ENCODE measurements around the gene PBX3. TPM values are rescaled to one million over a fixed set of nuclear protein-coding genes. Genes with fewer than 3 reads are reported as not detected.

Gene PBX3
- total RNA-seq, 2 donors from 2014 or later = 16.9 to 17.6 TPM

GRCh38 chr9:125919565-125919964, 172.4 kb downstream of the PBX3 start:
- DNase-seq (ENCODE audit: low spot score in 2 of 2) (no peak), ATAC-seq (no peak)
- Mint-ChIP-seq H3K9me3 (no peaks in the 10 kb centered on the region), H3K36me3 (no peaks in the 10 kb centered on the region), H3K27ac (no peak overlapping the region)

- Mint-ChIP-seq H3K36me3 (no peaks in the 10 kb centered on the region), H3K27ac (no peak overlapping the region), H3K9me3 (no peaks in the 10 kb centered on the region)
- ATAC-seq (no peak), DNase-seq (ENCODE audit: low spot score in 2 of 2) (no peak)
Measured at GRCh38 chr9:125920402-125920801, 173.2 kb downstream of the PBX3 start.

- Mint-ChIP-seq H3K9me3 (no peaks in the 10 kb centered on the region), H3K36me3 (no peaks in the 10 kb centered on the region), H3K27ac (no peak overlapping the region)
- no peak for ATAC-seq
- DNase-seq (ENCODE audit: low spot score in 2 of 2) = no peak
Measured at GRCh38 chr9:125922854-125923253, 175.7 kb downstream of the PBX3 start.

GRCh38 chr9:125924351-125924750, 177.2 kb downstream of the PBX3 start:
- no peaks in the 10 kb centered on the region for H3K9me3 Mint-ChIP-seq
- ATAC-seq = no peak
- no peaks in the 10 kb centered on the region for H3K36me3 Mint-ChIP-seq
- no peak for DNase-seq (ENCODE audit: low spot score in 2 of 2)
- no peak overlapping the region for H3K27ac Mint-ChIP-seq

- H3K36me3 Mint-ChIP-seq = no peaks in the 10 kb centered on the region
- H3K9me3 Mint-ChIP-seq = no peaks in the 10 kb centered on the region
- ATAC-seq (no peak), DNase-seq (ENCODE audit: low spot score in 2 of 2) (no peak)
- H3K27ac Mint-ChIP-seq = no peak overlapping the region
Measured at GRCh38 chr9:125926936-125927335, 179.8 kb downstream of the PBX3 start.

- H3K9me3 Mint-ChIP-seq = no peaks in the 10 kb centered on the region
Measured at GRCh38 chr9:125929846-125930245, 182.7 kb downstream of the PBX3 start.

GRCh38 chr9:125931211-125931610, 184.0 kb downstream of the PBX3 start:
- ATAC-seq (no peak), DNase-seq (ENCODE audit: low spot score in 2 of 2) (no peak)
- Mint-ChIP-seq H3K27ac (no peak overlapping the region), H3K9me3 (no peaks in the 10 kb centered on the region), H3K36me3 (no peaks in the 10 kb centered on the region)

More at GRCh38 chr9:125929846-125930245, 182.7 kb downstream of the PBX3 start:
- H3K36me3 Mint-ChIP-seq = no peaks in the 10 kb centered on the region
- no peak overlapping the region for H3K27ac Mint-ChIP-seq
- DNase-seq (ENCODE audit: low spot score in 2 of 2) (no peak), ATAC-seq (no peak)

- ATAC-seq = no peak
- no peak for DNase-seq (ENCODE audit: low spot score in 2 of 2)
- H3K36me3 Mint-ChIP-seq = no peaks in the 10 kb centered on the region
- no peaks in the 10 kb centered on the region for H3K9me3 Mint-ChIP-seq
- H3K27ac Mint-ChIP-seq = no peak overlapping the region
Measured at GRCh38 chr9:125932012-125932411, 184.8 kb downstream of the PBX3 start.

GRCh38 chr9:125932746-125933455, 185.7 kb downstream of the PBX3 start:
- no peak overlapping the region for H3K27ac Mint-ChIP-seq
- no peaks in the 10 kb centered on the region for H3K9me3 Mint-ChIP-seq
- H3K36me3 Mint-ChIP-seq = no peaks in the 10 kb centered on the region
- DNase-seq (ENCODE audit: low spot score in 2 of 2) (no peak), ATAC-seq (no peak)

- ATAC-seq (no peak), DNase-seq (ENCODE audit: low spot score in 2 of 2) (no peak)
- H3K9me3 Mint-ChIP-seq = peaks cover 0 to 11% of the 10 kb centered on the region in 2 donors
- H3K27ac Mint-ChIP-seq = no peak overlapping the region
- H3K36me3 Mint-ChIP-seq = peaks cover 15 to 22% of the 10 kb centered on the region in 2 donors
Measured at GRCh38 chr9:125942125-125942524, 195.0 kb downstream of the PBX3 start.

- H3K9me3 Mint-ChIP-seq = peaks cover 0 to 11% of the 10 kb centered on the region in 2 donors
- ATAC-seq (no peak), DNase-seq (ENCODE audit: low spot score in 2 of 2) (no peak)
- H3K36me3 Mint-ChIP-seq = peaks cover 15 to 22% of the 10 kb centered on the region in 2 donors
- no peak overlapping the region for H3K27ac Mint-ChIP-seq
Measured at GRCh38 chr9:125943831-125944230, 196.7 kb downstream of the PBX3 start.

GRCh38 chr9:125946397-125946796, 199.2 kb downstream of the PBX3 start:
- Mint-ChIP-seq H3K9me3 (peaks cover 0 to 11% of the 10 kb centered on the region in 2 donors), H3K36me3 (peaks cover 15 to 18% of the 10 kb centered on the region in 2 donors), H3K27ac (no peak overlapping the region)
- no peak for ATAC-seq
- DNase-seq (ENCODE audit: low spot score in 2 of 2) = no peak

GRCh38 chr9:125948887-125949596, 201.9 kb downstream of the PBX3 start:
- H3K27ac Mint-ChIP-seq = no peak overlapping the region
- ATAC-seq = no peak
- H3K36me3 Mint-ChIP-seq = peaks cover 15 to 18% of the 10 kb centered on the region in 2 donors
- no peak for DNase-seq (ENCODE audit: low spot score in 2 of 2)
- peaks cover 0 to 11% of the 10 kb centered on the region in 2 donors for H3K9me3 Mint-ChIP-seq

GRCh38 chr9:125949703-125950460, 202.7 kb downstream of the PBX3 start:
- no peak for ATAC-seq
- H3K27ac Mint-ChIP-seq = no peak overlapping the region

GRCh38 chr9:125950880-125951471, 203.8 kb downstream of the PBX3 start:
- Mint-ChIP-seq H3K27ac (no peak overlapping the region), H3K36me3 (peaks cover 5 to 6% of the 10 kb centered on the region in 2 donors), H3K9me3 (peaks cover 0 to 4% of the 10 kb centered on the region in 2 donors)
- ATAC-seq = no peak
- DNase-seq (ENCODE audit: low spot score in 2 of 2) = no peak

More at GRCh38 chr9:125949703-125950460, 202.7 kb downstream of the PBX3 start:
- Mint-ChIP-seq H3K36me3 (peaks cover 14 to 15% of the 10 kb centered on the region in 2 donors), H3K9me3 (peaks cover 0 to 11% of the 10 kb centered on the region in 2 donors)
- no peak for DNase-seq (ENCODE audit: low spot score in 2 of 2)

GRCh38 chr9:125953314-125954019, 206.3 kb downstream of the PBX3 start:
- Mint-ChIP-seq H3K27ac (no peak overlapping the region), H3K9me3 (no peaks in the 10 kb centered on the region), H3K36me3 (no peaks in the 10 kb centered on the region)
- DNase-seq (ENCODE audit: low spot score in 2 of 2) (no peak), ATAC-seq (no peak)

All from activated naive CD4-positive, alpha-beta T cell treated with anti-CD3 and anti-CD28 coated beads, Interleukin-2, amount 50 U/mL, for 72 hours (primary cell).